A549 (cell line): Measurements from ENCODE around the gene DGUOK. TPM values are rescaled to one million over a fixed set of nuclear protein-coding genes. Genes with fewer than 3 reads are reported as not detected.

Experiments used
- ATAC-seq, 2 experiments: fragments of 200-7000 bp in 1 of 2; fragments of >200 bp in 1 of 2; cut with Nextera tagmentation in 1 of 2; cut with Tn5 transposase in 1 of 2; 3 replicates each; pipeline versions ENCODE4 v1.8.0 to v1.9.1; 2018 to 2020; ENCODE audit warnings: mild to moderate bottlenecking in 1 of 2, moderate library complexity in 1 of 2
- CTCF ChIA-PET: fragments of 300-600 bp; sonication (Branson Sonifier 250); formaldehyde crosslinking; extraction: SDS; loops from one replicate; lab custom pipeline; 2021; ENCODE audit warnings: antibody characterized with exemption, inconsistent platforms; lab: Yijun Ruan, JAX
- POLR2A ChIA-PET: fragments of 350-600 bp; formaldehyde crosslinking; extraction: SDS; loops from one replicate; lab custom pipeline; 2021; ENCODE audit warnings: antibody characterized with exemption, inconsistent platforms; lab: Yijun Ruan, JAX
- DNase-seq, 2 experiments: peaks; one replicate each; pipeline versions ENCODE4 v3.0.0 to v3.0.0-alpha.2; 2011 to 2016; ENCODE audit warnings: low read depth in 1 of 2, low spot score in 1 of 2
- FAIRE-seq: peaks from 2 replicates; lab custom pipeline; 2011; peaks lifted over from hg19 to GRCh38; lab: Jason Lieb, UNC
- H3K27ac ChIP-seq, 2 experiments: fragments of >200 bp; sonication (Bioruptor Twin); formaldehyde crosslinking; 3 replicates each; pipeline ENCODE4 v1.5.1; 2016 to 2017
- H3K4me1 ChIP-seq: fragments of >200 bp; sonication (Bioruptor Twin); formaldehyde crosslinking; 3 replicates; pipeline ENCODE4 v1.6.1; 2016
- H3K4me2 ChIP-seq: fragments of >200 bp; sonication (Bioruptor Twin); formaldehyde crosslinking; 3 replicates; pipeline ENCODE4 v1.6.1; 2016
- H3K4me3 ChIP-seq: fragments of >200 bp; sonication (Bioruptor Twin); formaldehyde crosslinking; 3 replicates; pipeline ENCODE4 v1.5.1; 2016
- H3K9me3 ChIP-seq: fragments of >200 bp; sonication (Bioruptor Twin); formaldehyde crosslinking; 3 replicates; pipeline ENCODE4 v1.6.1; 2016
- BHLHE40 ChIP-seq: IDR thresholded peaks from 2 replicates; pipeline ENCODE4 v1.6.1; 2012; ENCODE audit warnings: low read depth, low read length, inconsistent platforms
- CBX2 ChIP-seq: fragments of 200-600 bp; sonication (generic); IDR thresholded peaks from 2 replicates; pipeline ENCODE4 v1.6.1; 2016; ENCODE audit warnings: low read depth, mild to moderate bottlenecking, borderline replicate concordance
- CEBPB ChIP-seq, 2 experiments: fragments of >200 bp in 1 of 2; sonication (Bioruptor Twin) in 1 of 2; formaldehyde crosslinking in 1 of 2; IDR thresholded peaks; 2 replicates each; pipeline ENCODE4 v1.6.1; 2012 to 2016
- EHF ChIP-seq: fragments of 250-450 bp; sonication (Bioruptor Pico); IDR thresholded peaks from 2 replicates; pipeline ENCODE4 v1.5.0; 2020; ENCODE audit warnings: mild to moderate bottlenecking
- EHMT2 ChIP-seq: fragments of 200-600 bp; sonication (generic); IDR thresholded peaks from 2 replicates; pipeline ENCODE4 v1.6.1; 2016; ENCODE audit warnings: antibody characterized with exemption, low read depth, mild to moderate bottlenecking, moderate library complexity
- FOSL2 ChIP-seq, 2 experiments: fragments of 450-650 bp in 1 of 2; fragments of >200 bp in 1 of 2; sonication (Bioruptor Twin) in 1 of 2; formaldehyde crosslinking; IDR thresholded peaks; 2 replicates each; pipeline versions ENCODE4 v1.5.0 to v1.6.1; 2016 to 2020; ENCODE audit warnings: mild to moderate bottlenecking in 1 of 2, moderate library complexity in 1 of 2
- HDAC2 ChIP-seq: fragments of 200-600 bp; sonication (generic); IDR thresholded peaks from 2 replicates; pipeline ENCODE4 v1.6.1; 2016
- HOXA7 ChIP-seq: fragments of 250-450 bp; sonication (Bioruptor Pico); IDR thresholded peaks from 2 replicates; pipeline ENCODE4 v1.5.0; 2020; ENCODE audit warnings: mild to moderate bottlenecking, moderate library complexity
- HOXB5 ChIP-seq: fragments of 250-450 bp; sonication (Bioruptor Pico); IDR thresholded peaks from 2 replicates; pipeline ENCODE4 v1.5.0; 2020; ENCODE audit warnings: mild to moderate bottlenecking, moderate library complexity
- KDM1A ChIP-seq: fragments of 200-600 bp; sonication (generic); IDR thresholded peaks from 2 replicates; pipeline ENCODE4 v1.6.1; 2016; ENCODE audit warnings: low read depth, mild to moderate bottlenecking
- MAFK ChIP-seq: fragments of 450-650 bp; IDR thresholded peaks from 2 replicates; pipeline ENCODE4 v1.6.1; 2014; ENCODE audit not compliant: partially characterized antibody
- MYC ChIP-seq: IDR thresholded peaks from 2 replicates; pipeline ENCODE4 v1.6.1; 2012; ENCODE audit warnings: mild to moderate bottlenecking, inconsistent platforms, low read length, improper control_type of control experiment, borderline replicate concordance
- NPAS2 ChIP-seq: fragments of 250-450 bp; sonication (Bioruptor Pico); IDR thresholded peaks from 2 replicates; pipeline ENCODE4 v1.8.0; 2022; ENCODE audit warnings: mild to moderate bottlenecking, moderate library complexity, borderline replicate concordance
- POLR2A ChIP-seq: IDR thresholded peaks from 2 replicates; pipeline ENCODE4 v1.6.1; 2012; ENCODE audit warnings: mild to moderate bottlenecking, low read length
- RARB ChIP-seq: fragments of 250-450 bp; sonication (Bioruptor Pico); IDR thresholded peaks from 2 replicates; pipeline ENCODE4 v1.8.0; 2021; ENCODE audit warnings: mild to moderate bottlenecking, moderate library complexity
- TFCP2L1 ChIP-seq: fragments of 250-450 bp; sonication (Bioruptor Pico); IDR thresholded peaks from 2 replicates; pipeline ENCODE4 v1.5.0; 2021; ENCODE audit warnings: mild to moderate bottlenecking
- TP53 ChIP-seq: fragments of 250-450 bp; sonication (Bioruptor Pico); IDR thresholded peaks from 2 replicates; pipeline ENCODE4 v1.5.0; 2021; ENCODE audit warnings: mild to moderate bottlenecking, moderate library complexity
- ZC3H11A ChIP-seq: fragments of 450-650 bp; IDR thresholded peaks from 2 replicates; pipeline ENCODE4 v1.6.1; 2014; ENCODE audit warnings: antibody characterized with exemption, mild to moderate bottlenecking
- WGBS: methylation state at CpG from one replicate; pipeline ENCODE4 v1.1.6; 2017; ENCODE audit errors: missing lambda C conversion rate; 5-methylcytosine and 5-hydroxymethylcytosine counted together
- polyA plus RNA-seq, 4 experiments: library from polyadenylated mRNA; depleted of rRNA in 3 of 4; stranded (reverse); fragments of >200 nt; fragmentation: RNase III in 1 of 4; extraction: RNeasy Plus Mini Kit Qiagen cat#74134 plus additional on column Dnase treatment in 1 of 4; gene quantifications; 2 replicates in 3 of 4; 3 replicates in 1 of 4; pipeline ENCODE4 v1.2.3, GENCODE V29; 2011 to 2017
- TF ChIP-seq, protein P1 (sequence below): fragments of 250-450 bp; sonication (Bioruptor Pico); IDR thresholded peaks from 2 replicates; pipeline ENCODE4 v1.5.0; 2021; ENCODE audit warnings: mild to moderate bottlenecking, moderate library complexity, borderline replicate concordance
- TF ChIP-seq, protein P2 (sequence below): fragments of >200 bp; sonication (Bioruptor Twin); formaldehyde crosslinking; IDR thresholded peaks from 3 replicates; pipeline ENCODE4 v1.6.1; 2016
- TF ChIP-seq, protein P3 (sequence below): IDR thresholded peaks from 2 replicates; pipeline ENCODE4 v1.6.1; 2012
- TF ChIP-seq, protein P4 (sequence below): IDR thresholded peaks from 2 replicates; pipeline ENCODE4 v1.6.1; 2012

Gene DGUOK
- polyA plus RNA-seq, 2 of the 4 experiments (the other 2 are of a cell fraction): 128 to 145 TPM

DNA sequence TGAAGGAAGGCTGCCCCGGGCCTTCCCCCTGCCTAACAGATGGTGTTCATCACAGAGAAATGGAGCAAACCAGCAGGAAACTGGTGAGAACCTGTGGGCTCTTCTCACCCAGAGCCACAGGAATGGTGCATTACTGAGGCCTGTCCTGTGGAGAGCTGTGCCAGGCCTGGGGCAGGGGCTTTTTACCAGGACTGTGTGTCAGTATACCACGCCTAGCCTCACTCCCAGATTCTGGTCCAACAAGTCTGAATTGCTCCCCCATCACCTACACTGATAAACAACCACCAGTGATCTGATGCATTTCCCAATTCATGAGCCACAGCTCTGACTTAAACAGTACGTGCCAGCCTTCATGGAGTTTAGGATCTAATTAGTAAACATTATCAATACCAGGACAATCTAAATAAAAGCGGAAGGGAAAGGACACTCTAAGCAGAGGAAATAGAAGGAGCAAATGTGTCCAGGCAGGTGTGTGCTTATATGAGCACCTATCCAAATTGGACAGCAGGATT lies 8.9 kb upstream of the DGUOK start:
- H3K27ac ChIP-seq: no peak overlapping the region
- no peak for TF ChIP-seq MAFK
- TF ChIP-seq, protein P1, sequence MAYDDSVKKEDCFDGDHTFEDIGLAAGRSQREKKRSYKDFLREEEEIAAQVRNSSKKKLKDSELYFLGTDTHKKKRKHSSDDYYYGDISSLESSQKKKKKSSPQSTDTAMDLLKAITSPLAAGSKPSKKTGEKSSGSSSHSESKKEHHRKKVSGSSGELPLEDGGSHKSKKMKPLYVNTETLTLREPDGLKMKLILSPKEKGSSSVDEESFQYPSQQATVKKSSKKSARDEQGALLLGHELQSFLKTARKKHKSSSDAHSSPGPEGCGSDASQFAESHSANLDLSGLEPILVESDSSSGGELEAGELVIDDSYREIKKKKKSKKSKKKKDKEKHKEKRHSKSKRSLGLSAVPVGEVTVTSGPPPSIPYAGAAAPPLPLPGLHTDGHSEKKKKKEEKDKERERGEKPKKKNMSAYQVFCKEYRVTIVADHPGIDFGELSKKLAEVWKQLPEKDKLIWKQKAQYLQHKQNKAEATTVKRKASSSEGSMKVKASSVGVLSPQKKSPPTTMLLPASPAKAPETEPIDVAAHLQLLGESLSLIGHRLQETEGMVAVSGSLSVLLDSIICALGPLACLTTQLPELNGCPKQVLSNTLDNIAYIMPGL (CRISPR knock-in tag): no peak
- TF ChIP-seq ZC3H11A: no peak
- no peak for TF ChIP-seq TP53 (CRISPR knock-in tag)
- no peak for TF ChIP-seq CEBPB (IDR thresholded peaks at IDR 0.05)
- TF ChIP-seq, protein P2, sequence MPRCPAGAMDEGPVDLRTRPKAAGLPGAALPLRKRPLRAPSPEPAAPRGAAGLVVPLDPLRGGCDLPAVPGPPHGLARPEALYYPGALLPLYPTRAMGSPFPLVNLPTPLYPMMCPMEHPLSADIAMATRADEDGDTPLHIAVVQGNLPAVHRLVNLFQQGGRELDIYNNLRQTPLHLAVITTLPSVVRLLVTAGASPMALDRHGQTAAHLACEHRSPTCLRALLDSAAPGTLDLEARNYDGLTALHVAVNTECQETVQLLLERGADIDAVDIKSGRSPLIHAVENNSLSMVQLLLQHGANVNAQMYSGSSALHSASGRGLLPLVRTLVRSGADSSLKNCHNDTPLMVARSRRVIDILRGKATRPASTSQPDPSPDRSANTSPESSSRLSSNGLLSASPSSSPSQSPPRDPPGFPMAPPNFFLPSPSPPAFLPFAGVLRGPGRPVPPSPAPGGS: no peak
- no peak for TF ChIP-seq FOSL2 (IDR thresholded peaks at IDR 0.05)
- TF ChIP-seq FOSL2 (CRISPR knock-in tag; IDR thresholded peaks at IDR 0.05): no peak
- no peak for DNase-seq
- ATAC-seq: no peak
- H3K9me3 ChIP-seq: no peaks in the 10 kb centered on the region
- ChIA-PET POLR2A (no interaction called here), CTCF (interaction anchor here (1.4 to 1.8 kb wide), 2 partner anchors 10 to 36 kb away, joined by 3 to 4 read pairs; no protein-coding TSS in a partner anchor)
- no peak for FAIRE-seq
- no peak overlapping the region for H3K4me2 ChIP-seq
- 43% methylated on average over 4 of the region's 4 CpGs for WGBS
- no peak overlapping the region for H3K4me3 ChIP-seq
- H3K4me1 ChIP-seq: no peaks in the 10 kb centered on the region

DNA sequence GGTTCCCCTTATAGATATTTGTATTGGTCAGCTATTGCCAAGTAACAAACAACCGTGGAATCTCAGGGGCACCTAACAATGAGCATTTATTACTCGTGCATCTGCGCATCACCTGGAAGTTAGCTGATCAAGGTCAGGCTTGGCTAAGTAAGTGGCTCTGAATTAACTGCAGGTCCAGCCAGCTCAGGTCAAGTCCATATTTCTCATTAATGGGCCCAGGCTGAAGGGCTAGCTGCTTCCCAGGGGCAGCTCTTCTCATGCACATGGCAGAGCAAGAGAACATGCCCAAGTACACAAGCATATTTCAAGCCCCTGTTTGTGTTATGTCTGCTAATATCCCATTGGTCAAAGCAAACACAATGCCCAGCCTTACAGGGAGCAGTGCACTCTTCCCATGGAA lies 7.8 kb upstream of the DGUOK start:
- FAIRE-seq (no peak), ATAC-seq (no peak)
- 36% methylated on average over 3 of the region's 3 CpGs for WGBS

DNA sequence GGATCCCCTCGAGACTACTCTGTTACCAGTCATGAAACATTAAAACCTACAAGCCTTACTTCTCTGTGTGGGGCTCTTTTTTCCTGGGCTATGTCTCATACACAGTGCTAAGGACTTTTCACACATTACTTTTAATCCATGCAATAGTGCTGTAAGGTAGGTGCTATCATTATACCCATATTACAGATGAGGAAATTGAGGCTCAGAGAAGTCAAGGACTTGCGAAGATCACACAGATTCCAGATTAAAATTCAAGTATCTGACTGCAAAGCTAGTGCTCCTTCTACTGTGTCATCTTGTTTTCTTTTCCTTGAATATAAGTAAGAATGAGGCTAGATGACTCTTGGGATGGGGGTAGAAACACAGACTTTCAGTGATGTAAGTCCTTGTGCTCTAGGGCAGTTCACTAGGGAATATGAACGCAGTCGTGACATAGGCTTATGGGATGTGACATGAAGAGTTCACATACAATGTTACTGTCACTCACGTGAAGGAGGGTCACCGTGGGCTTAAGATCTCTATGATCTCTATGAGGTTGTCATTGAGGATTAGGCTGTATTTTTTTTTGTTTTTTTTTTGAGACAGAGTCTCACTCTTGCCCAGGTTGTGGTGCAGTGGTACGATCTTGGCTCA lies 7.0 kb upstream of the DGUOK start:
- FAIRE-seq (no peak), ATAC-seq (no peak), DNase-seq (no peak)
- POLR2A ChIA-PET: no interaction called here
- Histone ChIP-seq H3K4me1 (no peaks in the 10 kb centered on the region), H3K4me2 (no peak overlapping the region), H3K9me3 (no peaks in the 10 kb centered on the region), H3K27ac (no peak overlapping the region), H3K4me3 (no peak overlapping the region)
- CTCF ChIA-PET: interaction anchor here (1.3 kb wide), 2 partner anchors 11 to 18 kb away, joined by 3 read pairs; no protein-coding TSS in a partner anchor
- 62% methylated on average over 7 of the region's 7 CpGs for WGBS
- TF ChIP-seq ZC3H11A (no peak), HOXA7 (no peak), EHMT2 (no peak), CBX2 (no peak), HDAC2 (no peak), EHF (no peak), RARB (no peak), BHLHE40 (no peak), HOXB5 (no peak), KDM1A (no peak), MYC (no peak)
- TF ChIP-seq, protein P3, sequence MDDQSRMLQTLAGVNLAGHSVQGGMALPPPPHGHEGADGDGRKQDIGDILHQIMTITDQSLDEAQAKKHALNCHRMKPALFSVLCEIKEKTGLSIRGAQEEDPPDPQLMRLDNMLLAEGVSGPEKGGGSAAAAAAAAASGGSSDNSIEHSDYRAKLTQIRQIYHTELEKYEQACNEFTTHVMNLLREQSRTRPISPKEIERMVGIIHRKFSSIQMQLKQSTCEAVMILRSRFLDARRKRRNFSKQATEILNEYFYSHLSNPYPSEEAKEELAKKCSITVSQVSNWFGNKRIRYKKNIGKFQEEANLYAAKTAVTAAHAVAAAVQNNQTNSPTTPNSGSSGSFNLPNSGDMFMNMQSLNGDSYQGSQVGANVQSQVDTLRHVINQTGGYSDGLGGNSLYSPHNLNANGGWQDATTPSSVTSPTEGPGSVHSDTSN: no peak
- TF ChIP-seq, protein P1 (CRISPR knock-in tag): no peak
- TF ChIP-seq, protein P4, sequence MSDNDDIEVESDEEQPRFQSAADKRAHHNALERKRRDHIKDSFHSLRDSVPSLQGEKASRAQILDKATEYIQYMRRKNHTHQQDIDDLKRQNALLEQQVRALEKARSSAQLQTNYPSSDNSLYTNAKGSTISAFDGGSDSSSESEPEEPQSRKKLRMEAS: no peak

More for the DNA sequence above, 7.8 kb upstream of the DGUOK start:
- no peaks in the 10 kb centered on the region for H3K4me1 ChIP-seq
- TF ChIP-seq TFCP2L1 (CRISPR knock-in tag) (no peak), EHF (no peak), POLR2A (no peak), NPAS2 (no peak)
- TF ChIP-seq, protein P1 (CRISPR knock-in tag): no peak
- TF ChIP-seq, all 56 proteins: peak for 0
- no peak overlapping the region for H3K27ac ChIP-seq
- ChIA-PET POLR2A (no interaction called here), CTCF (interaction anchor here (1.0 to 1.8 kb wide), 2 partner anchors 9 to 35 kb away, joined by 4 read pairs; no protein-coding TSS in a partner anchor)
- H3K9me3 ChIP-seq: no peaks in the 10 kb centered on the region
- H3K4me3 ChIP-seq: no peak overlapping the region
- no peak overlapping the region for H3K4me2 ChIP-seq
- DNase-seq: no peak
